ENCODE measurements around the gene PRSS2.

PRSS2 gene

DNA sequence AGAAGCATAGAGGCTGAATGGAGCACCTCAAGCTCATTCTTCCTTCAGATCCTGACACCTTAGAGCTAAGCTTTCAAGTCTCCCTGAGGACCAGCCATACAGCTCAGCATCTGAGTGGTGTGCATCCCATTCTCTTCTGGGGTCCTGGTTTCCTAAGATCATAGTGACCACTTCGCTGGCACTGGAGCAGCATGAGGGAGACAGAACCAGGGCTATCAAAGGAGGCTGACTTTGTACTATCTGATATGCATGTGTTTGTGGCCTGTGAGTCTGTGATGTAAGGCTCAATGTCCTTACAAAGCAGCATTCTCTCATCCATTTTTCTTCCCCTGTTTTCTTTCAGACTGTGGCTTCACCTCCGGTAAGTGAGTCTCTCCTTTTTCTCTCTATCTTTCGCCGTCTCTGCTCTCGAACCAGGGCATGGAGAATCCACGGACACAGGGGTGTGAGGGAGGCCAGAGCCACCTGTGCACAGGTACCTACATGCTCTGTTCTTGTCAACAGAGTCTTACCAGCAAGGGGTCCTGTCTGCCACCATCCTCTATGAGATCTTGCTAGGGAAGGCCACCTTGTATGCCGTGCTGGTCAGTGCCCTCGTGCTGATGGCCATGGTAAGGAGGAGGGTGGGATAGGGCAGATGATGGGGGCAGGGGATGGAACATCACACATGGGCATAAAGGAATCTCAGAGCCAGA lies 31.0 kb downstream of the PRSS2 start:
- DNase-seq (ENCODE audit: low spot score), result no peak

DNA sequence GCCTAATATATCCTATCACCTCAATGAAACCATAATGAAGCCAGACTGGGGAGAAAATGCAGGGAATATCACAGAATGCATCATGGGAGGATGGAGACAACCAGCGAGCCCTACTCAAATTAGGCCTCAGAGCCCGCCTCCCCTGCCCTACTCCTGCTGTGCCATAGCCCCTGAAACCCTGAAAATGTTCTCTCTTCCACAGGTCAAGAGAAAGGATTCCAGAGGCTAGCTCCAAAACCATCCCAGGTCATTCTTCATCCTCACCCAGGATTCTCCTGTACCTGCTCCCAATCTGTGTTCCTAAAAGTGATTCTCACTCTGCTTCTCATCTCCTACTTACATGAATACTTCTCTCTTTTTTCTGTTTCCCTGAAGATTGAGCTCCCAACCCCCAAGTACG lies 31.5 kb downstream of the PRSS2 start:
- DNase-seq (ENCODE audit: low spot score), result no peak

DNA sequence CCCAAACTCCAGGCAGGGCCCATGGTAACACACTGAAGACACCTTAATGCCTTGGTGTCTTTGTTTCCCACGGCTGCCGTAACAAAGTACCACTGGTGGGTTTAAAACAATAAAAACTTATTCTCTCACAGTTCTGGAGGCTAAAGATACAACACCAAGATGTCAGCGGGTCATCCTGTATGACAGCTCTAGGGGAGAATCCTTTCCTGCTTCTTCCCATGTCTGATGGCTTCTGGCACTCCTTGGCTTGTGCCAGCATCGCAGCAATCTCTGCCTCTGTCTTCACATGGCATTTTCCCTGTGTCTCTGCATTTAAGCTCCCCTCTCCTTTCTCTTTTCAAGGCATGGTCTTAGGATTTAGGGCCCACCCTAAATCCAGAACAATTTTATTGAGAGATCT lies 33.1 kb downstream of the PRSS2 start:
- no peak for DNase-seq (ENCODE audit: low spot score)

DNA sequence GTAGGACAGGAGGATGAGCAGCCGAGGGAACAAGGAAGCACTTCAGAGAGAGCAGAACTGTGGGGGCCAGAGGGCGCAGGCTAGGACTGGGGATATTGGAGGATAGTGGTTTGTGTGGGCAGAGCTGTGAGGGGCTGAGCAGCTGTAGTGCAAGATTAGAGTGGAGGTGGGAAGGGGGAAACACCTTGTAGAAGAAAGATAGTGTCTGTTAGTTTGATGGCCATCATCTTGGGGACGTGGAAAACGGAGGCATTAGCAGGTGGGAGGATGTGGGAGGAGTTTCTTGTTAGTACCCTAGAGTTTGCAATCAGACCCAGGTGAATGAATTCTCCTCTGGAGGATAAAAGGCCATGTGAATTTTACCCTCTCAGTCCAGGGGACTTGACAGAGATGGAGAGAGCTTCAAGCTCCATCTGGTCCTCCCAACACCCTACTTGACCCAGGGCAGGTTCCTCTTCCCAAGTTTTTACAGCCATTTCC lies 34.0 kb downstream of the PRSS2 start:
- no peak for DNase-seq (ENCODE audit: low spot score)

DNA sequence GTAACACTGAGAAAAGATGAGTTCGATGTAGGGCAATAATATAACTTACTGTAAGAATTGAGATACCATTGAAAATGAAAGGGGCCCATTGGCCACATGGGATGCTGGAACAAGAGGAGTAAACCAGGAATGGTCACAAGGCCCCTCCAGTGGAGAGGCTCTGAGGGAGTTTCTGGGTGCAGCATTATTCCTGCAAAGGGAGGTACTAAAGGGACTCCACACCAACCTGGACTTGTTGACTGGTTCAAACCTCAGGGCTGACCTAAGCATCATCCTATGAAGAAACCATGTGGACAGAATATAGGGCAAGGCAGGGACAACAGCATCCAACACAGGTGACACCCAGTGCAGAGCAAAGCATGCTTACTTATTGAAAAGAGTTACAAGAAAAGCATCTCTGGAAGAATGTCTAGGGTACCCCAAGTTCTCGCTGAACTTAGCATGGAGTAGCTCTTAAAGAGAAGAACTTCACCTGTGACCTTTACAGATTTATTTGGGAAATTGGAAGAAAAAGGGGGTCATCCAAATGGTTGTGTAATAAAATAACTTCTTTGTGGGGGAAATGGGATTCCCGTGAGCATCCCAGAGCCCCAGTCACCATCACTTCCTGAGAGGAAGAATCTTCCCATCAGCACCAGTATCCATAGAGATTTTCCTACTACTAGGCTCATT lies 34.7 kb downstream of the PRSS2 start:
- no peak for DNase-seq (ENCODE audit: low spot score)

DNA sequence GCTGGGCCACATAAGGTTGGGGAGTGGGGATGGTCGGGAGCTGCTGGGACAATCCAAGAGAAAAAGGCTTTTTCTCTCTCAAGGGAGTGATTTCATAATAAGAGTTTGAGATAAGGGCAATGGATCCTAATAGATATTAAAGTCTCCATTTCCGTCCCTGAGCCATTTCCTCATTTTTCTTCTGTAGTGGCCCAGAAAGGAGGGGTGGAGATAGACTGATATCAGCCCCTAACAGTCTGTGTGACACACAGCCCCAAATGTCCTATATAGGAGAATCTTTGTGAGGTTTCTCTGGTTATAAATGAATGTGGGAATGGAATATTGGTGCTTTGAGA lies 35.2 kb downstream of the PRSS2 start:
- DNase-seq (ENCODE audit: low spot score), result no peak

DNA sequence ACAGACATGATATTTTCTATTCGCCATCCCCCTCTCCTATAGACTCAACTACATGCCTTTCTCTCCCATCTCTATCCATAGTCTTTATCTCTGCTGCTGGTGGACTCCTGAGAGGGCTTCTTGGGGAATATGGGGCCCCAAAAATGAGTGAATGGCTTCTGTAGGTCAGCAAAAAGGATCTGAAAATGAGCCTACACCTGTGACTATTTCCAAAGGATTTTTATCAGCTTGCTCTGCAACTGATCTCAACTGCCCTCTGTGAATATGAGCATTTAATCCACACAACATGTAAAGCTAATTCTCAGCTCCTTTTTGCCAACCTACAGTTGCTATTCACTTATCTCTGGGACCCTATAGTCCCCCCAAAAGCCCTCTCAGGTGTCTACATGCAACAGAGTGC lies 36.2 kb downstream of the PRSS2 start:
- DNase-seq (ENCODE audit: low spot score), result no peak

DNA sequence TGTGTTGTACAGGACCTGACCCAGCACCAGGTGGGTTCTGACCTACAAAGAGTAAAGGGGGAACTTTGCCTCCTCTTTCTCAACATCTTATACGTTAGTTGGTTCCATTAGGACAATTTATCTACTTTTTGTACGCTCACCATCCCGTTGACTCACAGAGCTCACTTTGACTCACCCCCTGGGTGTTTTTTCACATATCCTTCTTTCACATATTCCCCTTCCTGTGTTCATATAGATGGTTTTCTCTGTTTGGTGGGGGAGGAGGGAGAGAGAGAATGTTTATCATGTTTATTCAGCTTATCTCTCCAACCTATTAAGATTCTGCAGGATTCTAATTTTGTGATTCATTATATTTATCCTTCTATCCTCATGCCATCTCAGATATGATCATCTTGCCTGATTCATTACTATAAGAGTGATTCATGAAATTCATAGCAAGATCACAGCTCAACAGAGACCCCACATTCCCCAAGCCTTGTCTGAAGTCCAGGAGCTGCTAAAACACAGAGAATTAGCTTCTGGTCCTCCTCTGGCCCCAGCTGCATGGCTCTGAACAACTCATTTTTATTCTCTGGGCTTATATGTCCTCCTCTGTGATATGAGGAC lies 37.2 kb downstream of the PRSS2 start:
- DNase-seq (ENCODE audit: low spot score), result peak; percentile 61

DNA sequence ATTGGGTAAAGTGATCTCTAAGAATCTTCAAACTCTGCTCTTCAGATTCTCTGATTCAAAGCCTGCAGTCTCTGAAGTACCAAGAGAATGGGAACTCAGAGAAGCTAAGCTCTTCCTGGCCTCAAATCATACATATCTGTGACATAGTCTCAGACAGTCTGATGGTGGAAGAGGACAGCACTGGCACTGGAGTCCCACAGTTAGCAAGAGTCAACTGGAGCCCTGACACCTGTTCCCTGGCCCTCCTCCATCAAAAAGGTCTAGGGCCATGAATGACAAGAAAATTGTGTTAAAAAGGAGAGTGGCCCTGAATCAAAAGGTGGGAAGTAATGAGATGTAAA lies 37.7 kb downstream of the PRSS2 start:
- DNase-seq (ENCODE audit: low spot score), result peak; percentile 89

DNA sequence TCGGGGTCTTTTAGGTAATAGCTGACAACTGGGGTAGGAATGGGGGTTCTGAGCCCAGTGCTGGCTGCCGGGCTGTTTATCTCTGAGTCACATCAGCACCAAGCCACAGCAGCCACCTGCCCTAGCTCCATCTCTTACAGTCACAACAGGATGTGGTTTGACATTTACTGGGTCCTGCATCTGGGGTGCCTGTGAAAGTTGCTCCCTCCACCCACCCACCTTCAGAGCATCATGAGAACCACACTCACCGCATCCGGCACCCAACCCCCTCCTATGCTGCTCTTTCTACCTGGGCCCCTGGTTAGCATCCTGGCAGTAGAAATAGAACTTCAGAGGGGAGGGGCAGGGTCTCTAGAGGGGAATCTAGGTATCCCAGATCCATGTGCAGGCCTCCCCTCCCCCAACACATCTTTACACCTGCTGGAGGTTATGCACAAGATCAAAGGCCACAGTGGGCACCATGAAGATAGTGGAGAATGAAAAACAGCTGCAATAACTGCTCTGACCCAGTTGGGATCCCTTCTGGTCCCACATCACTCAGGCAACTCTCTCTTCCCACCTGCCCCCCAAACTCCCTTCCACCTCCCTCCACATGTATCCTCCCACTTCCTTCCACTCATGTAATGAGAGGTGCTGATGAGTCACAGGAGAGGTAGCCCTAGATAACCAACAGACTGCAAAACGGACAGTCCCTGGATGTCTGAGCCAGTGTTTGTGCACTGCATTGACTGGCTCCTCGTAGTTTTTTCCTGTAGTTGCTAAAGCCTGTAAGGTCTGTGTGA lies 38.2 kb downstream of the PRSS2 start:
- peak; percentile 98 for DNase-seq (ENCODE audit: low spot score)

DNA sequence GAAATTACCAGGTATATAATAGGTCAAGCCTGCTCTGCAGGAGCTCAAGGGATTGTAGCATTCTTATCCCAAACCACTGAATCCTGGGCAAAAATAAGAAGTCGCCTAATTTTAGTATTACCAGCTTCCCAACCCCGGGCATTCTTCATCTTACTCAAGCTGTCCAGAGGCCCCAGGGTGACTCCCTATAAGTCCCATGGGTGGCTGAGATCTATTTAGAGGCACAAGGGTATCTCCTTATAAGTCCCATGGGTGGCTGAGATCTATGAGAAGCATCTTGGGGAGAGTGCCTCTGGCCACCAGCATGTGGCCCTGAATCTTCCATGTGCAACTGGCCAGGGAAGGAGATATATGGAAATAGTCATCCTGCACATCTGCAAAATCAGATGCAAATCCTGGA lies 38.9 kb downstream of the PRSS2 start:
- DNase-seq (ENCODE audit: low spot score), result peak; percentile 77

DNA sequence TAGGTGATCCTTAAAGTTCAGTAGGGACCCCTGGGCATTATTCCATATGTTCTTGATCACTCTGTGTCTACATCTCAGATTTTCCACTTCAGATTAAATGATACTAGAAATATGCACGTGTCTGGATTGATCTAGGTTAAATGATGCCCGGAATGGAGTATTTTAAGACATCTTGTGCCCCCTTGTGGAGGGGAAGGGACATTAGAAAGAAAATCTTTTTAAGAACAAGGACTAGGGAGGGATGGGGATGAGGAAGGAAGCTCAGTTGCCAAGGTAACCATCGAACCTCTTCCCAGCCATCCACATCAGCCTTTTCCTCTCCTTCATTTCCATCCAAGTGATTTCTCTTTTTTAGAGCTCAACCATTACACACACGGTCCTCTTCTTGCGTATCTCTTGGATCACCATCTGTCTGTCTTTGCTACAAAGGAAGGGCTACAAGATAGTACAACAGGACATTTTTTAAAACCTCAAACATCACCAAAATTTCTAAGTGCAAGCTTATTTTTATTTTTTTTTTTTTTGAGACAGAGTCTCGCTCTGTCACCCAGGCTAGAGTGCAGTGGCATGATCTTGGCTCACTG lies 40.5 kb downstream of the PRSS2 start:
- DNase-seq (ENCODE audit: low spot score), result peak; percentile 93

DNA sequence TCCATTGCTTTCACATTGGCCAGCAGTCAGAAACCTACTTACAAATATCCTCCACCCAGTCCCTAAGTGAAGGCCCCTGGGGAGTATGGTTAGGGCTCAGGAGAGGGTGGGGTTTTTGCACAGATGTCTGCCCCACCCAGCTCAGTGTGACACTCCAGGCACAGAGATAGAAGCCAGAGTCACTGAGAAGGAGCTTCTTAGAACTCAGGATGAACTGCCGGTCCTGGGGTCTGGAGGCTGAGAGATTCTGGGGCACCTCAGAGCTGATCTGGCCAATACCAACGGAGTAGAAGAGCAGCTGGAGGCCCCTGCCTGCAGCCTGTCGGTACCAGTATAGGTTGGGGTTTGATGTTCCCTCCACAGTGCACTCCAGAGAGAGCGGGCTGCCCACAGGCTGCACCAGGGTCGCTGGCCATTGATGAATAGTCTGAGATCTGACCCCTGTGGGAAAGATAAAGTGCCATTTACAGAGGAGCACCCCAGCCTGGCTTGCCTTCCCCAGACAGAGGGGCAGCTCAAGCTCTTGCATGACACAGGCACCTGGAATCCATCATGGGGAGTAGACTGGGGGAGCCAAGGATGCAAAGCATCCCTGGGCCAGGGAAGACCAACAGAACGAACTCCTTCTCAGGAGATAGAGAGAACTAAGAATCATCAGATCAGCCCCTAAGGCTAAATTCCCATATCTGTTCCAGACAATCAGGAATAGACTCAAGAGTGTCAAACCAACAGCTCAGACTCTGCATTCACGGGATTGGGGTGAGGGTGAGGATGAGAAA lies 41.9 kb downstream of the PRSS2 start:
- peak; percentile 81 for DNase-seq (ENCODE audit: low spot score)

DNA sequence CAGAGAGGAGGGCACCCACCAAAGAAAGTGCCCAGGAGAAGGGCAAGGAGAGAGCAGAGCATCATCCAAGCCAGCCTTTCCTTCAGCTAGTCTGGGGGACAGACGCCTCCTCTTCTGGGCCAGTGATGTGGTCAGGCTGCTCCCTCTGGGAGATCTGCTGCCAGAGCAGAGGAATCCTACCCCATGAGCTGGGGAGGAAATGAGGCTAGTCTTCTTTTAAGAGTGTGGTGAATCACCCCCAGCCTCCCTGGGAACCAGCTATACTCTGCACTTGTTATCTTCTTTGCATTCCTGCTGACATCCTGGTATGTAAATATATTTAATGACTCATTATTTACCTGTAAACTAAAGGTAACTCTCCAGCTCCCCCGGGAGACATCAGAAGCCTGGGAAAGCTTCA lies 42.5 kb downstream of the PRSS2 start:
- no peak for DNase-seq (ENCODE audit: low spot score)

DNA sequence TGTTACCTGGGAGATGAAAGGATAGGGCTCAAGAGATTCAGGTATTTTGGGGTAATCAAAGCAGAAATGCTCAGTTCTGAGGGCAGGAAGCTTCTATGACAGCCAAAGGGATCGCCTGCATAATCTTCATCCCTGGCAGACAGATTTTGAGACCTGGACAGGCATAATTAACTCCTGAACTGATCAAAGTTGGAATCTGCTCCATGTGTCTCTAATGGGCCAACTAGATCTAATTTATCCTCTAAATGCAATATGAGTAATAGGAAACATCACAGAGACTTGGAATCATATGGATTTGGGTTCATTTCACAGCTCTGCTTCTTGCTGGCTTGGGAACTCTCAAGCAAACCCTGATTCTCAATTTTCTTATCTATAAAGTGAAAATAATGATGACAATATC lies 42.9 kb downstream of the PRSS2 start:
- DNase-seq (ENCODE audit: low spot score), result no peak

DNA sequence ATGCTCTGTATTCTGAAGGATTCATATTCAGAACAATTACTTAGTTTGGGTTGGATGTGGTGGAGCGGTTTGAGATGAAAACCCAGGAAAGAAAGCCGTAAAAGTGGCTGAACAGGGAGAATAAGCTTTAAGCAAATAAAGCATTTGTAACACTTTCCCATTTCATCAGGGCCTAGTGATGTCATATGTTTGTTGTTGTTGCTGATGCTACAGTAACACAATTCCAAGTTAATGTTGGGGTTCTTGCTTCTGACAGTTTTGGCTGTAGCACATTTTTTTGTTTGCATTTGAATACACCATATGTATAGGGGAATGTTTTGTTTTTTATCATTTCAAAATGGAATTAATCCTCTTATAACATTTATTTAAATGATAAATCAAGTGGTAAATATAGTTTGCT lies 43.7 kb downstream of the PRSS2 start:
- no peak for DNase-seq (ENCODE audit: low spot score)

DNA sequence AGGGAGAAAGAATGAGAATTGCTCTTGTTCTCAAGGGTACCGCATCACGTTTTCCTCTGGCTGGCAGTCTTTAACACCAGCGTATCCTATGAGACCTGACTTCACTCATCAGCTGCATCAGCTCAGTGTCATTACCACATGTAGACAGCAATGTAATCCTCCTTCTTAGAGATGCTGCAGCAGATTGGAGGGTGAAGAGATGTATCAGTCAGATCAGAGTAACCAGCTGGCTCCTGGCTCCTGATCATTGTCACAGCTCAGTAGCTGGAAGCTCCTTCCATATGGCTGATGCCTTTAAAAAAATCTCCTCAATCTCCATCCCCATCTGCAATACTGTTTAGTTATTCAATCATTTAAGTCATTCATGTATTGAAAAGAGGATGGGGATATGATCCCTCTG lies 44.4 kb downstream of the PRSS2 start:
- DNase-seq (ENCODE audit: low spot score), result no peak

DNA sequence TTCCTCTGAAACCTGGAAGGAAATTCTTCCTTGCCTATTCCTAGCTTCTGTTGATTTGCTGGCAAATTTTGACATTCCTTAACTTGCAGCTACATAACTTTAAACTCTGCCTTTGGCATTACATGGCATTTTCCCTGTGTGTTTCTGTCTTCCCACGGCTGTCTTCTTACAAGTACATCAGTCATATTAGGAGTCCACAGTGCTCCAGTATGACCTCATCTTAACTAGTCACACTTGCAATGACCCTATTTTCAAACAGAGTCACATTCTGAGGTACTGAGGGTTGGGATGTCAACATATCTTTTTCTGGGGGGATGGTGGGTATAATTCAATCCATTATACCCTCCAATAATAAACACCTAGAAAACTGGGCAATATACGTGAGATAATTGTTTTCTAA lies 46.7 kb downstream of the PRSS2 start:
- DNase-seq (ENCODE audit: low spot score), result no peak

DNA sequence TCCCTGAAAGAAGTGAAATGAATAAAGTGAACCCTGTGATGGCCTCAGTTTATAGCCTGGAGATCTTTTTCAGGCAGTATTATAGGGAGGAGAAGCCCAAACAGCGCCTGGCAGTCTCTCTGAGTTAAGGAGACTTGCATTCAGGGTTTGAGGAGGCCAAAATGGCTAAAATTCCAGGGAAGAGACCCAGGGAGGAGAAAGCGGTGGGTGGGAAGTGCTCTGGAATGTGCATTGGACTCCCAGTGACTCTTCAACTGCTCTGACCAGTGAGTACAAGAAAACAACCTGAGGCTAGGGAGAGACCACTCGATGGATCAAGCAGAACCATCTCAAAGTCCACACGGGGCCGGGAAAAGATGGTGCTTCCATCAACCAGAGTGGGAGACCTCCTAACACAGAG lies 48.8 kb downstream of the PRSS2 start:
- no peak for DNase-seq (ENCODE audit: low spot score)

DNA sequence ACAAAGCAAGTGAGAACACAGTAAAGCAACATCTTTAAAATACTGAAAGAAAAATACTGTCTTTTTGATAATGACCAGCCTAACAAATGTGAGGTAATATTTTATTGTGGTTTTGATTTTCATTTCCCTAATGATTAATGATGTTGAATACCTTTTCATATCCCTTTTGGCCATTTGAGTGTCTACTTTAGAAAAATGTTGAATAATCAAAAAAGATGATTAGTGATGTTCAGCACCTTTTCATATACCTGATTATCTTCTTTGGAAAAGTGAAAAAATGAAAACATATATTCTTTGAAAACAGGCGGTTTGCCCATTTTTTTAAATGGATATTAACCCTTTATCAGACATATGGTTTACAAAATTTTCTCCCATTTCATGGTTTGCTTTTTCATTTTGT lies 51.9 kb downstream of the PRSS2 start:
- no peak for DNase-seq (ENCODE audit: low spot score)
